Endothelial cell of umbilical vein (primary cell): ENCODE results near the gene PAM16.

Source experiments
- POLR2A ChIP-seq: IDR thresholded peaks from 2 replicates; pipeline ENCODE4 v1.6.1; 2012; ENCODE audit warnings: low read depth, mild to moderate bottlenecking, control low read depth, low read length
- TF ChIP-seq, protein P1 (sequence below): IDR thresholded peaks from 2 replicates; pipeline ENCODE4 v1.6.1; 2011; ENCODE audit not compliant: insufficient read depth, insufficient read length

DNA sequence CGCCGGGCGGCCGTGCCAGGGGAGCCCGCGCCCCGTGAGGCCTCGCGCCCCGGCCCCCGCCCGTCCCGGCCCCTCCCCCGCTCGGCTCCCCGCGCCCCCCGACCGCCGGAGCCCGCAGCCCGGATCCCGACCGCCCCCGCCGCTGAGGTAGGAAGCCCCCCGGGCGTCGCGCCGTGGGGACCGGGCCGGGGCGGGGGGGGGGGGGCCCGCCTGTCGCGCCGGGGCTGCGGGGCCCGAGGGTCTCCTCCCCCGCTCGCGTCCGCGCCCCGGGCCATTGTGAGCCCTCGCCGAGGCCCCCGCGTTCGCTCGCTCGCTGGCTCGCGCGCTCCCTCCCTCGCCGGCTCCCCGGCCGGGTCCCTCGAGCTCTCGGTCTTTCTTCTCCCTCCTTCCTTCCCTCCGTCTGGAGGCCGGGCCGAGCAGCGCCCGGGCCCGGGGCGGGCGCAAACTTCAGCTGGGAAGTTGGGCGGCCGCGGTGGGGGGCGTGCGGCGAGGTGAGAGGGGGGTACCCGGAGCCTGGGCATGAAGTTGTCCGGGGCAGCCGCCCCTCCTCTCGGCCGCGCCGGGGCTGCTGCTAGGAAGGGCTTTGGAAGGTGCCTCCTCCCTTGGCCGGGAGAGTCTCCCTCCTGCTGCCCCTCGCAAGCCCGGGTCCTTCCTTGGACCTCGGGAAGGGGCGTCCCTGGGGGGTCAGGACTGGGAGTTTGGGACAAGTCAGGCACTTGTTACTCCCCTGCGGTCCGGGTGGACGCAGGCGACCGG lies 34.8 kb downstream of the PAM16 start:
- TF ChIP-seq, protein P1, sequence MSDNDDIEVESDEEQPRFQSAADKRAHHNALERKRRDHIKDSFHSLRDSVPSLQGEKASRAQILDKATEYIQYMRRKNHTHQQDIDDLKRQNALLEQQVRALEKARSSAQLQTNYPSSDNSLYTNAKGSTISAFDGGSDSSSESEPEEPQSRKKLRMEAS, result no peak
- TF ChIP-seq POLR2A, result no peak
